IPS-20b (cell line): Measurements from ENCODE around the gene CCDC57.
"Not testable (repeated sequence)": the region's sequence is repeated elsewhere in the genome, so short reads cannot be mapped to it uniquely, and the experiment has no call there.

ENCODE experiments used
- H3K27ac ChIP-seq: one replicate; pipeline ENCODE4 v1.5.1; 2013; ENCODE audit warnings: low read length
- H3K27me3 ChIP-seq: 2 replicates; pipeline ENCODE4 v1.6.1; 2013; ENCODE audit warnings: mild to moderate bottlenecking, low read length, inconsistent platforms; ENCODE audit not compliant: insufficient read depth
- H3K36me3 ChIP-seq: 2 replicates; pipeline ENCODE4 v1.6.1; 2013; ENCODE audit warnings: low read depth, mild to moderate bottlenecking, inconsistent platforms, low read length, moderate library complexity; ENCODE audit not compliant: insufficient read depth
- H3K4me1 ChIP-seq: 2 replicates; pipeline ENCODE4 v1.6.1; 2013; ENCODE audit warnings: mild to moderate bottlenecking, control low read depth, inconsistent platforms, low read length, moderate library complexity; ENCODE audit not compliant: insufficient read depth
- H3K4me3 ChIP-seq: 2 replicates; pipeline ENCODE4 v1.5.1; 2013; ENCODE audit warnings: mild to moderate bottlenecking, low read length, inconsistent platforms
- H3K9ac ChIP-seq: 2 replicates; pipeline ENCODE4 v1.6.1; 2013; ENCODE audit warnings: low read depth, mild to moderate bottlenecking, inconsistent platforms, low read length, moderate library complexity
- H3K9me3 ChIP-seq: 2 replicates; pipeline ENCODE4 v1.6.1; 2013; ENCODE audit warnings: mild to moderate bottlenecking, low read depth, low read length, inconsistent platforms; ENCODE audit not compliant: insufficient read depth

The CCDC57 gene

GRCh38 chr17:82215095-82215971, 2.7 kb upstream of the CCDC57 start:
- H3K9ac ChIP-seq: no peak overlapping the region

GRCh38 chr17:82214012-82214628, 1.5 kb upstream of the CCDC57 start:
- H3K36me3 ChIP-seq: no peaks in the 10 kb centered on the region
- H3K27ac ChIP-seq: no peak overlapping the region
- H3K27me3 ChIP-seq: peaks cover 33% of the 10 kb centered on the region
- no peaks in the 10 kb centered on the region for H3K4me1 ChIP-seq
- H3K9ac ChIP-seq: no peak overlapping the region
- no peak overlapping the region for H3K4me3 ChIP-seq
- no peaks in the 10 kb centered on the region for H3K9me3 ChIP-seq

More at GRCh38 chr17:82215095-82215971, 2.7 kb upstream of the CCDC57 start:
- Histone ChIP-seq H3K9me3 (no peaks in the 10 kb centered on the region), H3K27ac (no peak overlapping the region), H3K27me3 (peaks cover 33% of the 10 kb centered on the region), H3K4me3 (no peak overlapping the region), H3K4me1 (no peaks in the 10 kb centered on the region), H3K36me3 (no peaks in the 10 kb centered on the region)

DNA sequence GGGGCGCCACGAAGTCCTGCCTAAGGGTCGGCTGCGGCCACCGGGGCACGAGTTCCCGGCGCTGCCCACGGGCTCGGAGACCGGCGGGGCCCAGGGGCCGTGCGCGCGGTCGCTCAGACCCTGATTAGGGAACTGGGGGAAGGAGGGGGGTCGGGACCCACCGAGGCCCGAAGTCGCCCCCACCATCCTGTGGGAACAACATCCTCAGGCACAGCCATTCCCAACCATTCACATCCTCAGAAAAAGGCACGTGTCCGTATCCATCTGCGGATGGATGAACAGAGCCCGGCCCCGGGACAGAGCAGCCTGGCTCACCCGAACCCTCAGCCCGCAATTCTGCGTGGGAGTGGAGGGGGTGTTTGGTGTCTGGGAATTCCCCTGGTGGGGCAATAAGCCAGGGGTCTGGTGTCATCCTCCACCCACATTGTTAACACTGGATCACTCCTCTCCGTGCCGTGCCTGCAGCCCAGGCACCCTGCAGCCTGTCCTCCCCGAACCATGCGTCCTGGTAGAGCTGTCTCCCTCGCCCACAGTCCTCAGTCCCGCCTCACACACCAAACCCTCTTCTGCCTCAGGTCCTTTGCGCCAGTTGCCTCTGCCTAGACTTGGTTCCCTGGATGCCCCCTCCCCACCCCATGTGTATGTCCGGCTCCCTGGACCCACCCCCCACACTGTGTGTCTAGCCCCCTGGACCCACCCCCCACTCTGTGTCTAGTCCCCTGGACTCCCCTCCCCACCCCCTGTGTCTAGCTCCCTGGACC, 789 bp upstream of the CCDC57 start:
- Histone ChIP-seq H3K4me1 (no peaks in the 10 kb centered on the region), H3K9me3 (no peaks in the 10 kb centered on the region), H3K36me3 (no peaks in the 10 kb centered on the region), H3K9ac (peak overlapping the region; percentile 61; the same call in 1 of the 2 replicates), H3K27ac (no peak overlapping the region), H3K4me3 (peak overlapping the region; percentile 75), H3K27me3 (peaks cover 33% of the 10 kb centered on the region)

GRCh38 chr17:82210655-82211054, 2.0 kb downstream of the CCDC57 start:
- H3K9ac ChIP-seq, H3K9me3 ChIP-seq, H3K4me3 ChIP-seq, H3K27ac ChIP-seq, H3K36me3 ChIP-seq, H3K4me1 ChIP-seq: not testable (repeated sequence)
- peaks cover 33% of the 10 kb centered on the region for H3K27me3 ChIP-seq

GRCh38 chr17:82205720-82206508, 6.7 kb downstream of the CCDC57 start:
- Histone ChIP-seq H3K4me1 (no peaks in the 10 kb centered on the region), H3K36me3 (no peaks in the 10 kb centered on the region), H3K9me3 (no peaks in the 10 kb centered on the region), H3K27ac (no peak overlapping the region), H3K27me3 (no peaks in the 10 kb centered on the region), H3K9ac (no peak overlapping the region), H3K4me3 (no peak overlapping the region)

GRCh38 chr17:82204831-82205719, 7.6 kb downstream of the CCDC57 start:
- no peak overlapping the region for H3K4me3 ChIP-seq
- no peak overlapping the region for H3K9ac ChIP-seq
- H3K9me3 ChIP-seq: no peaks in the 10 kb centered on the region
- no peaks in the 10 kb centered on the region for H3K4me1 ChIP-seq
- no peaks in the 10 kb centered on the region for H3K27me3 ChIP-seq
- no peaks in the 10 kb centered on the region for H3K36me3 ChIP-seq
- no peak overlapping the region for H3K27ac ChIP-seq

- Histone ChIP-seq H3K36me3 (no peaks in the 10 kb centered on the region), H3K27me3 (no peaks in the 10 kb centered on the region), H3K4me3 (no peak overlapping the region), H3K9ac (no peak overlapping the region), H3K9me3 (no peaks in the 10 kb centered on the region), H3K27ac (no peak overlapping the region), H3K4me1 (no peaks in the 10 kb centered on the region)
Measured at GRCh38 chr17:82203920-82204319, 8.7 kb downstream of the CCDC57 start.

DNA sequence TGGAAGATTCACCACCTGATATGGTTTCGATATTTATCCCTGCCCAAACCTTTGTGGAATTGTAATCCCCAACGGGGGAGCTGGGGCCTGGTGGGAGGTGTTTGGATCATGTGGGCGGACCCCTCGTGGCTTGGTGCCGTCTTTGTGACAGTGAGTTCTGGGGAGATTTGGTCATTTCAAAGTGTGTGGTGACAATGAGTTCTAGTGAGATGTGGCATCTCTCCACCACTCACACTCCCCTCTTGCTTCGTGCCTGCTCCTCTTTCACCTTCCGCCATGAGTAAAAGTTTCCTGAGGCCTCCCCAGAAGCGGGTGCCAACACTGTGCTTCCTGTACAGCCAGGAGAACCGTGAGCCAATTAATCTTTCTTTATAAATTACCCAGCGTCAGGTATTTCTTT, 9.7 kb downstream of the CCDC57 start:
- no peak overlapping the region for H3K4me3 ChIP-seq
- H3K36me3 ChIP-seq: 0 out of 2 replicates have a peak, but pooled peaks cover 3% of the 10 kb centered on the region
- H3K27ac ChIP-seq: no peak overlapping the region
- no peaks in the 10 kb centered on the region for H3K4me1 ChIP-seq
- H3K9ac ChIP-seq: no peak overlapping the region
- H3K9me3 ChIP-seq: no peaks in the 10 kb centered on the region
- H3K27me3 ChIP-seq: no peaks in the 10 kb centered on the region

DNA sequence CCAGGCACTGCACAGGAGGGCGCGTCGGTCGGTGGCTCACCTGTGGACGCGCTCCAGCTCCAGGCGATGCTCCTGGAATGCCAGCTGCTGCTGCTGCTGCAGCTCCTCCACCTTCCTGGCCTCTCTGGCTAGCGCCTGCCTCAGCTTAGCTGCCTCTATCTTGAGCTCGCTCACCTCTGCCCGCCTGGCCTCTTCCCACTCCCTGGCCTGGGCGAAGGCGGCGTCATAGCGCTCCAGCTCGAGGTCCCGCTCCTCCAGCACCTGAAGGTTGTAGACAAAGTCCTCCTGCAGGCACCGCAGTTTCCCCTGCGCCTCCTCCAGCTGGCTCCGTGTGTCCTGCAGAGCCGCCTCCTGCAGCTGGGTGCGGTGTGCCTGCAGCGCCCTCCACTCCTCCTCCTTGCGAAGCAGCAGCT, 11.1 kb downstream of the CCDC57 start:
- no peaks in the 10 kb centered on the region for H3K27me3 ChIP-seq
- H3K9me3 ChIP-seq: no peaks in the 10 kb centered on the region
- H3K9ac ChIP-seq: no peak overlapping the region
- H3K36me3 ChIP-seq: 0 out of 2 replicates have a peak, but pooled peaks cover 7% of the 10 kb centered on the region
- no peak overlapping the region for H3K27ac ChIP-seq
- H3K4me1 ChIP-seq: no peaks in the 10 kb centered on the region
- no peak overlapping the region for H3K4me3 ChIP-seq

GRCh38 chr17:82200743-82201497, 11.7 kb downstream of the CCDC57 start:
- no peak overlapping the region for H3K9ac ChIP-seq
- H3K27me3 ChIP-seq: no peaks in the 10 kb centered on the region
- H3K4me3 ChIP-seq: no peak overlapping the region
- no peaks in the 10 kb centered on the region for H3K4me1 ChIP-seq
- H3K36me3 ChIP-seq: 0 out of 2 replicates have a peak, but pooled peaks cover 7% of the 10 kb centered on the region
- H3K27ac ChIP-seq: no peak overlapping the region
- H3K9me3 ChIP-seq: no peaks in the 10 kb centered on the region
